K562 (cell line): Measurements from ENCODE around the gene OXSR1. TPM values are rescaled to one million over a fixed set of nuclear protein-coding genes. Genes with fewer than 3 reads are reported as not detected.

Experiments
- ATAC-seq: fragments of 200-7000 bp; cut with Tn5 transposase; 3 replicates; pipeline ENCODE4 v1.9.1; 2020; ENCODE audit warnings: moderate library complexity
- BruUV-seq: library from RNA; stranded (reverse); fragments of 400-500 nt; replicated peaks from 2 replicates; lab custom pipeline; 2021; lab: Mats Ljungman, UMichigan
- CTCF ChIA-PET: fragments of 300-600 bp; formaldehyde crosslinking; extraction: SDS; loops from one replicate; lab custom pipeline; 2021; ENCODE audit warnings: low intra/inter-chr PET ratio; lab: Yijun Ruan, JAX
- POLR2A ChIA-PET: fragments of 300-600, 350-650 bp; sonication (Branson Sonifier 250); formaldehyde crosslinking; extraction: SDS; loops from one replicate; lab custom pipeline; 2021; ENCODE audit warnings: antibody characterized with exemption, inconsistent platforms; lab: Yijun Ruan, JAX
- DNase-seq, 4 experiments: peaks; one replicate each; pipeline versions ENCODE4 v3.0.0 to v3.0.0-alpha.2; 2011 to 2018; ENCODE audit warnings: low spot score in 3 of 4, mixed read lengths in 3 of 4; ENCODE audit errors: extremely low read depth in 1 of 4
- FAIRE-seq: peaks from 2 replicates; lab custom pipeline; 2011; peaks lifted over from hg19 to GRCh38; lab: Jason Lieb, UNC
- H2AFZ ChIP-seq: 2 replicates; pipeline ENCODE4 v1.6.0; 2011; ENCODE audit warnings: low read depth, low read length, control low read depth, inconsistent platforms
- H3K27ac ChIP-seq: fragments of 200-600 bp; 3 replicates; pipeline ENCODE4 v1.8.0; 2011; ENCODE audit warnings: low read depth, mild to moderate bottlenecking, control low read depth, inconsistent platforms, low read length, moderate library complexity, mixed read lengths; ENCODE audit errors: extremely low read depth
- H3K27me3 ChIP-seq, 2 experiments: fragments of 300-600 bp in 1 of 2; 2 replicates in 1 of 2; 3 replicates in 1 of 2; pipeline versions ENCODE4 v1.6.0 to v1.8.0; 2011; ENCODE audit warnings: inconsistent platforms in 2 of 2, low read length in 2 of 2, mild to moderate bottlenecking in 1 of 2, mixed read lengths in 1 of 2, moderate library complexity in 1 of 2; ENCODE audit not compliant: control insufficient read depth in 2 of 2, insufficient read depth in 2 of 2
- H3K36me3 ChIP-seq: fragments of 300-600 bp; 3 replicates; pipeline ENCODE4 v1.8.0; 2011; ENCODE audit warnings: mild to moderate bottlenecking, low read length, inconsistent platforms; ENCODE audit not compliant: control insufficient read depth, insufficient read depth
- H3K4me1 ChIP-seq, 2 experiments: fragments of 200-600 bp in 1 of 2; replicated peaks in 1 of 2; 2 replicates in 1 of 2; 3 replicates in 1 of 2; pipeline versions ENCODE4 v1.5.1 to v1.8.0; 2011; ENCODE audit warnings: inconsistent platforms in 2 of 2, low read length in 2 of 2, mild to moderate bottlenecking in 1 of 2, mixed read lengths in 1 of 2, moderate library complexity in 1 of 2; ENCODE audit not compliant: control insufficient read depth in 2 of 2, insufficient read depth in 2 of 2
- H3K4me2 ChIP-seq: 2 replicates; pipeline ENCODE4 v1.6.1; 2011; ENCODE audit warnings: low read length, control low read depth, inconsistent platforms, mixed read lengths; ENCODE audit not compliant: insufficient read depth
- H3K4me3 ChIP-seq: fragments of 200-600 bp; sonication (generic), shearing (Covaris generic); 2 replicates; pipeline ENCODE4 v1.5.1; 2016; ENCODE audit warnings: control low read depth, inconsistent platforms
- H3K79me2 ChIP-seq: fragments of 200-600 bp; 3 replicates; pipeline ENCODE4 v1.8.0; 2011; ENCODE audit warnings: low read length, inconsistent platforms; ENCODE audit not compliant: control insufficient read depth, insufficient read depth
- H3K9ac ChIP-seq, 2 experiments: 2 replicates each; pipeline versions ENCODE4 v1.6.0 to v1.6.1; 2011; ENCODE audit warnings: low read depth in 2 of 2, low read length in 2 of 2, control low read depth in 1 of 2, inconsistent platforms in 1 of 2, mild to moderate bottlenecking in 1 of 2, mixed read lengths in 1 of 2; ENCODE audit not compliant: insufficient read depth in 1 of 2
- H3K9me1 ChIP-seq: one replicate; pipeline ENCODE4 v1.6.0; 2011; ENCODE audit warnings: inconsistent platforms, mild to moderate bottlenecking, low read length, moderate library complexity; ENCODE audit not compliant: control insufficient read depth, insufficient read depth
- H3K9me3 ChIP-seq: replicated peaks from 2 replicates; pipeline ENCODE4 v1.5.1; 2011; ENCODE audit warnings: low read depth, low read length, inconsistent platforms; ENCODE audit not compliant: control insufficient read depth, insufficient read depth
- H4K20me1 ChIP-seq: replicated peaks from 2 replicates; pipeline ENCODE4 v1.6.1; 2011; ENCODE audit warnings: low read length, inconsistent platforms, mixed read lengths; ENCODE audit not compliant: control insufficient read depth, insufficient read depth
- KLF16 ChIP-seq: IDR thresholded peaks from 2 replicates; pipeline ENCODE4 v1.6.1; 2016; ENCODE audit warnings: antibody characterized with exemption
- MED1 ChIP-seq: sonication (generic); formaldehyde crosslinking; IDR thresholded peaks from 2 replicates; pipeline ENCODE4 v1.8.1; 2023; ENCODE audit warnings: missing genetic modification reagents, borderline replicate concordance
- POLR2B ChIP-seq: fragments of 450-650 bp; IDR thresholded peaks from 2 replicates; pipeline ENCODE4 v1.6.1; 2018; ENCODE audit warnings: low read depth; ENCODE audit not compliant: partially characterized antibody
- WGBS: fragments of 100-300 bp; shearing (Covaris generic); methylation state at CpG from one replicate; pipeline ENCODE4 v1.1.6; 2016; ENCODE audit warnings: low coverage, mixed read lengths; ENCODE audit not compliant: insufficient coverage; ENCODE audit errors: missing lambda C conversion rate; 5-methylcytosine and 5-hydroxymethylcytosine counted together
- in situ Hi-C: fragments of 300-500 bp; cut with MboI; formaldehyde crosslinking; loops from 4 replicates; pipeline ENCODE4 v1.15.0; 2018; ENCODE audit warnings: inconsistent platforms, mixed read lengths
- intact Hi-C: fragments of 100-400 bp; cut with micrococcal nuclease; formaldehyde crosslinking; loops from 2 replicates; pipeline ENCODE4 v1.14.2; 2022
- polyA plus RNA-seq, 8 experiments: library from polyadenylated mRNA; depleted of rRNA in 4 of 8; stranded (reverse) in 5 of 8; unstranded in 3 of 8; fragments of >200 nt; fragmentation: Nextera tagmentation in 2 of 8; fragmentation: Illumina TruSeq in 1 of 8; extraction: Ambion mirVana in 2 of 8; extraction: Trizol in 1 of 8; gene quantifications; 2 replicates each; pipeline versions ENCODE4 v1.2.1 to v1.2.3, GENCODE V29; 2011 to 2014; ENCODE audit warnings: inconsistent platforms in 1 of 8, missing spikeins in 1 of 8
- total RNA-seq, 7 experiments: library from RNA; depleted of rRNA in 6 of 7; stranded (reverse); fragments of >200 nt in 6 of 7; fragmentation: Illumina TruSeq in 2 of 7; extraction: Trizol in 2 of 7; gene quantifications; 2 replicates each; pipeline versions ENCODE4 v1.2.1 to v1.2.3, GENCODE V29; 2011 to 2021; ENCODE audit warnings: low replicate concordance in 1 of 7
- TF ChIP-seq, protein P1 (sequence below): fragments of 200-800 bp; sonication (Bioruptor generic); IDR thresholded peaks from 2 replicates; pipeline ENCODE4 v1.6.1; 2017; ENCODE audit warnings: missing genetic modification characterization, missing compliant biosample characterization

OXSR1 gene
- total and polyA plus RNA-seq, 9 of the 15 experiments (the other 6 are each of a cell fraction or from before 2014, with no cell fraction given), result 15.7 to 87.6 (median 48.7) TPM

GRCh38 chr3:38274864-38275649 is 109.7 kb downstream of the OXSR1 start:
- no peak; the same call in 2 of the 3 replicates for ATAC-seq
- no peaks in the 10 kb centered on the region for H3K79me2 ChIP-seq

More at GRCh38 chr3:38274864-38275649, 109.7 kb downstream of the OXSR1 start:
- no peaks in the 10 kb centered on the region for H3K36me3 ChIP-seq
- TF ChIP-seq KLF16 (0 out of 2 replicates have a peak, but pooled peaks have one; percentile 9), POLR2B (no peak), MED1 (CRISPR knock-in tag) (0 out of 2 replicates have a peak, but pooled peaks have one; percentile 47)
- TF ChIP-seq, protein P1, sequence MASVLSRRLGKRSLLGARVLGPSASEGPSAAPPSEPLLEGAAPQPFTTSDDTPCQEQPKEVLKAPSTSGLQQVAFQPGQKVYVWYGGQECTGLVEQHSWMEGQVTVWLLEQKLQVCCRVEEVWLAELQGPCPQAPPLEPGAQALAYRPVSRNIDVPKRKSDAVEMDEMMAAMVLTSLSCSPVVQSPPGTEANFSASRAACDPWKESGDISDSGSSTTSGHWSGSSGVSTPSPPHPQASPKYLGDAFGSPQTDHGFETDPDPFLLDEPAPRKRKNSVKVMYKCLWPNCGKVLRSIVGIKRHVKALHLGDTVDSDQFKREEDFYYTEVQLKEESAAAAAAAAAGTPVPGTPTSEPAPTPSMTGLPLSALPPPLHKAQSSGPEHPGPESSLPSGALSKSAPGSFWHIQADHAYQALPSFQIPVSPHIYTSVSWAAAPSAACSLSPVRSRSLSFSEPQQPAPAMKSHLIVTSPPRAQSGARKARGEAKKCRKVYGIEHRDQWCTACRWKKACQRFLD (CRISPR knock-in tag), result 0 out of 2 replicates have a peak, but pooled peaks have one; percentile 50
- peaks cover 0 to 14% of the 10 kb centered on the region in 2 experiments; a peak in 2 of 5 replicates for H3K4me1 ChIP-seq
- intact Hi-C loops, result no loop called here
- POLR2A ChIA-PET, result interaction anchor here (0.5 to 0.9 kb wide), 5 partner anchors 9 to 366 kb away, joined by 3 to 5 read pairs (median 3); no protein-coding TSS in a partner anchor
- FAIRE-seq (no peak), DNase-seq (peak in 3 of 4 experiments; percentile 30 to 40 (median 33))
- H4K20me1 ChIP-seq, result no peaks in the 10 kb centered on the region
- in situ Hi-C loops, result no loop called here
- H3K9me1 ChIP-seq, result peaks cover 3% of the 10 kb centered on the region
- H3K4me2 ChIP-seq, result no peak overlapping the region
- H3K27me3 ChIP-seq, result no peaks in the 10 kb centered on the region; a peak in 3 of 5 replicates
- H3K27ac ChIP-seq, result no peak overlapping the region
- no peak overlapping the region for H3K4me3 ChIP-seq
- no TSS peak for BruUV-seq
- H3K9me3 ChIP-seq, result no peaks in the 10 kb centered on the region
- CTCF ChIA-PET, result no interaction called here
- 49% methylated on average over 21 of the region's 21 CpGs for WGBS
- peak overlapping the region; percentile 69 for H2AFZ ChIP-seq
- peak overlapping the region in 1 of 2 experiments; percentile 47; a peak in 2 of 4 replicates for H3K9ac ChIP-seq
